Measurements from ENCODE around the gene HNRNPH3.
"Not testable (repeated sequence)": the region's sequence is repeated elsewhere in the genome, so short reads cannot be mapped to it uniquely, and the experiment has no call there.

- TF ChIP-seq CTCF, MAX (IDR thresholded peaks at IDR 0.05; ENCODE audit: low read depth, low read length): not testable (repeated sequence)
Observed at GRCh38 chr10:68314930-68315329, 16.9 kb upstream of the HNRNPH3 start.

Measured in NB4 (cell line).